WTC11 (cell line): ENCODE data around the gene SLC25A23. TPM values are rescaled to one million over a fixed set of nuclear protein-coding genes. Genes with fewer than 3 reads are reported as not detected.
A peak's percentile ranks its signal among the peaks of the same experiment; 100 is the strongest.

Experiments used
- ATAC-seq: fragments of 200-7000 bp; cut with Tn5 transposase; 2 replicates; pipeline ENCODE4 v1.10.0; 2021; ENCODE audit warnings: mild to moderate bottlenecking, moderate library complexity
- CTCF ChIA-PET: fragments of 300-600 bp; sonication (Branson Sonifier 250); formaldehyde crosslinking; loops from one replicate; lab custom pipeline; 2021; ENCODE audit warnings: antibody characterized with exemption; lab: Charles Lee
- POLR2A ChIA-PET: fragments of 350-600 bp; sonication (Branson Sonifier 250); formaldehyde crosslinking; loops from one replicate; lab custom pipeline; 2021; ENCODE audit warnings: antibody characterized with exemption; lab: Charles Lee
- DNase-seq: peaks from one replicate; pipeline ENCODE4 v3.0.0; 2021; ENCODE audit warnings: low spot score
- H3K27ac Mint-ChIP-seq: 2 replicates; pipeline ENCODE4 v1.8.0; 2021; ENCODE audit warnings: mixed read lengths
- H3K27me3 Mint-ChIP-seq: 2 replicates; pipeline ENCODE4 v1.8.0; 2021; ENCODE audit warnings: low read depth, mild to moderate bottlenecking, moderate library complexity, mixed read lengths
- H3K36me3 Mint-ChIP-seq: 2 replicates; pipeline ENCODE4 v1.8.0; 2021; ENCODE audit warnings: mixed read lengths
- H3K4me1 Mint-ChIP-seq: 2 replicates; pipeline ENCODE4 v1.8.0; 2022; ENCODE audit warnings: mixed read lengths
- H3K4me3 Mint-ChIP-seq: 2 replicates; pipeline ENCODE4 v1.8.0; 2021; ENCODE audit warnings: mild to moderate bottlenecking, moderate library complexity, mixed read lengths
- H3K9me3 Mint-ChIP-seq: 2 replicates; pipeline ENCODE4 v1.8.0; 2021; ENCODE audit warnings: mixed read lengths
- ATF1 ChIP-seq: sonication (generic); formaldehyde crosslinking; IDR thresholded peaks from 2 replicates; pipeline ENCODE4 v1.8.1; 2023; ENCODE audit warnings: mild to moderate bottlenecking, moderate library complexity, missing genetic modification reagents
- CBFB ChIP-seq: sonication (generic); formaldehyde crosslinking; IDR thresholded peaks from 2 replicates; pipeline ENCODE4 v1.8.1; 2022; ENCODE audit warnings: mild to moderate bottlenecking, low read depth, missing genetic modification reagents
- CREB1 ChIP-seq: sonication (generic); formaldehyde crosslinking; IDR thresholded peaks from 2 replicates; pipeline ENCODE4 v1.8.0; 2023; ENCODE audit warnings: mild to moderate bottlenecking, missing genetic modification reagents
- CREM ChIP-seq: sonication (generic); formaldehyde crosslinking; IDR thresholded peaks from 2 replicates; pipeline ENCODE4 v1.8.1; 2022; ENCODE audit warnings: mild to moderate bottlenecking, missing genetic modification reagents, moderate library complexity
- ELF4 ChIP-seq: sonication (generic); formaldehyde crosslinking; IDR thresholded peaks from 2 replicates; pipeline ENCODE4 v1.8.1; 2022; ENCODE audit warnings: low read depth, mild to moderate bottlenecking, moderate library complexity, missing genetic modification reagents
- EMX1 ChIP-seq: fragments of 250-450 bp; sonication (Bioruptor Pico); IDR thresholded peaks from 2 replicates; pipeline ENCODE4 v1.8.0; 2021; ENCODE audit warnings: mild to moderate bottlenecking
- FOXJ3 ChIP-seq: sonication (generic); formaldehyde crosslinking; IDR thresholded peaks from 2 replicates; pipeline ENCODE4 v1.9.0; 2021; ENCODE audit warnings: missing genetic modification reagents, mild to moderate bottlenecking, borderline replicate concordance
- IRF2 ChIP-seq: sonication (generic); formaldehyde crosslinking; IDR thresholded peaks from 2 replicates; pipeline ENCODE4 v1.8.0; 2022; ENCODE audit warnings: low read depth, missing genetic modification reagents, borderline replicate concordance
- KAT7 ChIP-seq: sonication (generic); formaldehyde crosslinking; IDR thresholded peaks from 2 replicates; pipeline ENCODE4 v1.8.1; 2023; ENCODE audit warnings: missing genetic modification reagents, mild to moderate bottlenecking, borderline replicate concordance
- NFATC4 ChIP-seq: fragments of 250-450 bp; sonication (Bioruptor Pico); IDR thresholded peaks from 2 replicates; pipeline ENCODE4 v1.9.0; 2021; ENCODE audit warnings: mild to moderate bottlenecking
- NFE2L1 ChIP-seq: sonication (generic); formaldehyde crosslinking; IDR thresholded peaks from 2 replicates; pipeline ENCODE4 v1.8.1; 2023; ENCODE audit warnings: missing genetic modification reagents
- NR1H2 ChIP-seq: sonication (generic); formaldehyde crosslinking; IDR thresholded peaks from 2 replicates; pipeline ENCODE4 v1.9.0; 2021; ENCODE audit warnings: mild to moderate bottlenecking, moderate library complexity, missing genetic modification reagents
- NR3C1 ChIP-seq: sonication (generic); formaldehyde crosslinking; conservative IDR thresholded peaks from 2 replicates; pipeline ENCODE4 v1.8.1; 2023; ENCODE audit warnings: low read depth, mild to moderate bottlenecking, missing genetic modification reagents
- RELA ChIP-seq: sonication (generic); formaldehyde crosslinking; IDR thresholded peaks from 2 replicates; pipeline ENCODE4 v1.8.1; 2022; ENCODE audit warnings: missing genetic modification reagents, mild to moderate bottlenecking, borderline replicate concordance
- TEAD4 ChIP-seq: sonication (generic); formaldehyde crosslinking; IDR thresholded peaks from 2 replicates; pipeline ENCODE4 v1.8.0; 2022; ENCODE audit warnings: mild to moderate bottlenecking, missing genetic modification reagents
- ZNF121 ChIP-seq: sonication (generic); formaldehyde crosslinking; IDR thresholded peaks from 2 replicates; pipeline ENCODE4 v1.8.0; 2023; ENCODE audit warnings: missing genetic modification reagents
- ZNF219 ChIP-seq: sonication (generic); formaldehyde crosslinking; IDR thresholded peaks from 2 replicates; pipeline ENCODE4 v1.8.0; 2023; ENCODE audit warnings: missing genetic modification reagents, mild to moderate bottlenecking, borderline replicate concordance
- ZNF317 ChIP-seq: sonication (generic); formaldehyde crosslinking; IDR thresholded peaks from 2 replicates; pipeline ENCODE4 v1.8.1; 2023; ENCODE audit warnings: low read depth, mild to moderate bottlenecking, moderate library complexity, missing genetic modification reagents, borderline replicate concordance
- ZNF423 ChIP-seq: fragments of 250-450 bp; sonication (Bioruptor Pico); IDR thresholded peaks from 2 replicates; pipeline ENCODE4 v2.1.2; 2022; ENCODE audit warnings: mild to moderate bottlenecking, moderate library complexity
- ZNF671 ChIP-seq: fragments of 250-450 bp; sonication (Bioruptor Pico); IDR thresholded peaks from 2 replicates; pipeline ENCODE4 v1.8.0; 2021; ENCODE audit warnings: mild to moderate bottlenecking
- total RNA-seq: library from RNA; stranded (reverse); gene quantifications from 3 replicates; pipeline ENCODE4 v1.2.3, GENCODE V29; 2021
- TF ChIP-seq, protein P1 (sequence below): sonication (generic); formaldehyde crosslinking; IDR thresholded peaks from 2 replicates; pipeline ENCODE4 v1.8.0; 2022; ENCODE audit warnings: mild to moderate bottlenecking, missing genetic modification reagents
- TF ChIP-seq, protein P2 (sequence below): fragments of 250-450 bp; sonication (Bioruptor Pico); IDR thresholded peaks from 2 replicates; pipeline ENCODE4 v1.8.0; 2021; ENCODE audit warnings: mild to moderate bottlenecking
- TF ChIP-seq, protein P3 (sequence below): sonication (generic); formaldehyde crosslinking; IDR thresholded peaks from 2 replicates; pipeline ENCODE4 v1.8.1; 2023; ENCODE audit warnings: mild to moderate bottlenecking, missing genetic modification reagents
- TF ChIP-seq, protein P4 (sequence below): fragments of 250-450 bp; sonication (Bioruptor Pico); IDR thresholded peaks from 2 replicates; pipeline ENCODE4 v2.1.2; 2022; ENCODE audit warnings: mild to moderate bottlenecking, moderate library complexity
- TF ChIP-seq, protein P5 (sequence below): sonication (generic); formaldehyde crosslinking; IDR thresholded peaks from 2 replicates; pipeline ENCODE4 v1.8.1; 2022; ENCODE audit warnings: mild to moderate bottlenecking, moderate library complexity, missing genetic modification reagents
- TF ChIP-seq, protein P6 (sequence below): sonication (generic); formaldehyde crosslinking; IDR thresholded peaks from 2 replicates; pipeline ENCODE4 v1.8.0; 2022; ENCODE audit warnings: mild to moderate bottlenecking, missing genetic modification reagents

Gene SLC25A23
- total RNA-seq, 1 experiment from 2014 or later, result 63.6 TPM

DNA sequence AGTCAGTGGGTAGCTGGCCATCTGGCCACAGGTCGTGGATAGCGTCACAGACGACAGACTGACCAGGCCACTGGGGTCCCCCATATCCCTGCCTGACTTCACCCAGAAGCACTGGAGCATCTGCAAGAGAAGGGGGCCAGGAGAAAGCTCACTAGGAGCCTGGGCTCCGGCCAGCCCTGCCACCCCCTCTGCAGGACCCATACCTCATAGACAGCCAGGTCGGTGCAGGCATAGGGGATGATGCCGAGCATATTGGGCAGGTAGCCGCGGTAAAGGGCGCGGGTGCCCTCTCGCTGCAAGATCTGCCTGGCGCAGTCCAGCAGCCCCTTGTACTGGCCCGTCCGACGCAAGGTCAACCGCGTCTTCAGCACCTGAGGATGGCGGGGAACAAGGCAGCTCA lies 32.5 kb downstream of the SLC25A23 start (continued):
- TF ChIP-seq, protein P1, sequence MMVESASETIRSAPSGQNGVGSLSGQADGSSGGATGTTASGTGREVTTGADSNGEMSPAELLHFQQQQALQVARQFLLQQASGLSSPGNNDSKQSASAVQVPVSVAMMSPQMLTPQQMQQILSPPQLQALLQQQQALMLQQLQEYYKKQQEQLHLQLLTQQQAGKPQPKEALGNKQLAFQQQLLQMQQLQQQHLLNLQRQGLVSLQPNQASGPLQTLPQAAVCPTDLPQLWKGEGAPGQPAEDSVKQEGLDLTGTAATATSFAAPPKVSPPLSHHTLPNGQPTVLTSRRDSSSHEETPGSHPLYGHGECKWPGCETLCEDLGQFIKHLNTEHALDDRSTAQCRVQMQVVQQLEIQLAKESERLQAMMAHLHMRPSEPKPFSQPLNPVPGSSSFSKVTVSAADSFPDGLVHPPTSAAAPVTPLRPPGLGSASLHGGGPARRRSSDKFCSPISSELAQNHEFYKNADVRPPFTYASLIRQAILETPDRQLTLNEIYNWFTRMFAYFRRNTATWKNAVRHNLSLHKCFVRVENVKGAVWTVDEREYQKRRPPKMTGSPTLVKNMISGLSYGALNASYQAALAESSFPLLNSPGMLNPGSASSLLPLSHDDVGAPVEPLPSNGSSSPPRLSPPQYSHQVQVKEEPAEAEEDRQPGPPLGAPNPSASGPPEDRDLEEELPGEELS, result no peak
- TF ChIP-seq NFATC4 (CRISPR knock-in tag), result no peak
- TF ChIP-seq KAT7 (CRISPR knock-in tag), result no peak
- no peak for TF ChIP-seq ZNF121 (CRISPR knock-in tag)
- TF ChIP-seq NR3C1 (CRISPR knock-in tag), result no peak
- TF ChIP-seq NFE2L1 (CRISPR knock-in tag), result no peak
- TF ChIP-seq CREM (CRISPR knock-in tag), result no peak
- TF ChIP-seq ATF1 (CRISPR knock-in tag), result no peak
- no peak for TF ChIP-seq CBFB (CRISPR knock-in tag)
- TF ChIP-seq, protein P2, sequence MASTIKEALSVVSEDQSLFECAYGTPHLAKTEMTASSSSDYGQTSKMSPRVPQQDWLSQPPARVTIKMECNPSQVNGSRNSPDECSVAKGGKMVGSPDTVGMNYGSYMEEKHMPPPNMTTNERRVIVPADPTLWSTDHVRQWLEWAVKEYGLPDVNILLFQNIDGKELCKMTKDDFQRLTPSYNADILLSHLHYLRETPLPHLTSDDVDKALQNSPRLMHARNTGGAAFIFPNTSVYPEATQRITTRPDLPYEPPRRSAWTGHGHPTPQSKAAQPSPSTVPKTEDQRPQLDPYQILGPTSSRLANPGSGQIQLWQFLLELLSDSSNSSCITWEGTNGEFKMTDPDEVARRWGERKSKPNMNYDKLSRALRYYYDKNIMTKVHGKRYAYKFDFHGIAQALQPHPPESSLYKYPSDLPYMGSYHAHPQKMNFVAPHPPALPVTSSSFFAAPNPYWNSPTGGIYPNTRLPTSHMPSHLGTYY (CRISPR knock-in tag), result no peak
- TF ChIP-seq ZNF317, result no peak
- no peak for TF ChIP-seq FOXJ3 (CRISPR knock-in tag)
- TF ChIP-seq, protein P3, sequence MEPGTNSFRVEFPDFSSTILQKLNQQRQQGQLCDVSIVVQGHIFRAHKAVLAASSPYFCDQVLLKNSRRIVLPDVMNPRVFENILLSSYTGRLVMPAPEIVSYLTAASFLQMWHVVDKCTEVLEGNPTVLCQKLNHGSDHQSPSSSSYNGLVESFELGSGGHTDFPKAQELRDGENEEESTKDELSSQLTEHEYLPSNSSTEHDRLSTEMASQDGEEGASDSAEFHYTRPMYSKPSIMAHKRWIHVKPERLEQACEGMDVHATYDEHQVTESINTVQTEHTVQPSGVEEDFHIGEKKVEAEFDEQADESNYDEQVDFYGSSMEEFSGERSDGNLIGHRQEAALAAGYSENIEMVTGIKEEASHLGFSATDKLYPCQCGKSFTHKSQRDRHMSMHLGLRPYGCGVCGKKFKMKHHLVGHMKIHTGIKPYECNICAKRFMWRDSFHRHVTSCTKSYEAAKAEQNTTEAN (CRISPR knock-in tag), result no peak

DNA sequence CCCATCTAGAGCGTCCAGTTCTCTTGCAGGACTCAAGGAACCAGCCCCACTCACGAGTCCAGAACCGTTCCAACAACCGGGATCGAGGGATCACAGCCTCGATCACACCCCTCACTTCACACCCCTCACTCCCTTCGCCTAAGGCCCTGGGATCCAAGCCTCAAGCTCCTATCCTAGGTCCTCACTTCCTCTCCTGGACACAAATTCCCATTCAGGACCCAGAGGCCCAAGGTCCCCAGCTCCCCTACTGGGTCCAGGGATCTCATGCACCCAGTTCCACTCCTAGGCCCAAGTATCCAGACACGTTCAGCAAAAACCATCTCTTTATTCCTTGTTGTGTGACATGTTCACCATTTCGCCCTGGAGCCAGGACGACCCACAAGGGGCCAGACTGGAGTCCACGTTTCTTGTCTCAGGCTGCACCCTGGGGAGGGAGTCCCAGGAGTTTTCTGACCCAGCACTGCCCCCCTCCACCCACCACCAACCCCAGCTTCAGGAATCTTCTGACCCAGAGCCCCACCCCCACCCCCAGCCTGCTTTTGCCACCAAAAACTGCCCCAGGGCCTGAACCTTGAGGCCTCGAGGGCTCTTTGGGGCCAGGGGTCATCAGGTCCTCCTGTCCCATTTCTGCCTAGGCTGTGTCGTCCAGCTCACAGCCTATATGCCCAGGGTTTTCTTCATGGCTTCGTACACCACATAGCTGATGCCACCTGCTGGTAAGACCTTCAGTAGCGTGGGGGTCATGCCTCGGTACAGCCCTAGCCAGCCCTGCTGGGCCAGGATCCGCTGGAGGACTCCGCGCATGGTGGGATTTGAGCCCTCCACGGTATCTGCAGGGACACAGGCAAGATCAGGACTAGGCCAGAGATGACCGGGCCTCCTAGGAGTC lies 33.6 kb downstream of the SLC25A23 start:
- Mint-ChIP-seq H3K27ac (0 out of 2 replicates have a peak overlapping the region, but pooled peaks have one; percentile 68), H3K27me3 (peaks cover 40% of the 10 kb centered on the region)
- POLR2A ChIA-PET, result interaction anchor here (1.4 kb wide), 1 partner anchor 14 kb away, joined by 4 read pairs; no protein-coding TSS in a partner anchor

DNA sequence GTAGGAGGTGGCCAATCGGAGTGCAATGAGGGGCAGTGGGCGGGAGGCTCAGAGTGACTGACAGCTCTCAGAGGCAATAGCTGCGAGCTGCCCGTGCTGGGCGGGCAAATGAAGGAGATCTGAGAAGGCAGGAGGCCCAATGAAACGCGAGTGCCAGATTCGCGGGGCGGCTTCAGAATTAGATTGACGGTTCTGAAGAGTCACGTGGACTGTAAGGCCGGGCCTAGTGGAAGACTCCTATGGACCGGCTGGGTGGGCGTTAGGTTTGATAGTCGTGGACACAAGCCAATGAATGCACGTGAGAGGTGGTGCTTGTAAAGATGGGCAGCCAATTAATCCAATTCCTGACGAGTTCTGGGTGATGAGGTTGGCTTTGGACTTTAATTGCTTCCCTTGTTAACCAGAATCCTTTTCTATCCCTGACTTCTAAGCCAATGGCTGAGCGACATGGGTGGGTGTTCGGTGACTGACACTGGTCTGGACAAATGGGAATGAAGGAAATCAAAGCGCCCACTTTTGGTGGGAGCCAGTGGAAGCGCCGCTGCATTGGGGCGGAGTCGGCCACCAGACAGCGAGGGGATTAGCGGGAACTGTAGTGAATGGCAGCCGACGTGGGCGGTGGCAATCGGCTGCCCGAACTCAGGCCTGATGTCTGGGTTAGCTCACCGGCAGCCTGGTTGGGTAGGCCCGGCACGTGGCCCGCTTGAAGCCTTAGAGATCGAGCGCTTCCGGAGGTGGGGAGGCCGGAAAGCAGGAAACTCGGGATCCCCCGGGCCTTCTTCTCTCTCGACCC lies 34.5 kb downstream of the SLC25A23 start:
- Mint-ChIP-seq H3K36me3 (peaks cover 28% of the 10 kb centered on the region), H3K27ac (peak overlapping the region; percentile 34; the same call in 1 of the 2 replicates)
- peak; percentile 48; the same call in 1 of the 2 replicates for TF ChIP-seq ZNF317
- TF ChIP-seq ZNF423, result no peak
- TF ChIP-seq IRF2 (CRISPR knock-in tag), result 0 out of 2 replicates have a peak, but pooled peaks have one; percentile 74
- TF ChIP-seq ELF4 (CRISPR knock-in tag), result peak; percentile 86; the same call in 1 of the 2 replicates
- peak; percentile 92 for TF ChIP-seq CREB1
- no peak for TF ChIP-seq EMX1 (CRISPR knock-in tag)
- TF ChIP-seq, protein P4, sequence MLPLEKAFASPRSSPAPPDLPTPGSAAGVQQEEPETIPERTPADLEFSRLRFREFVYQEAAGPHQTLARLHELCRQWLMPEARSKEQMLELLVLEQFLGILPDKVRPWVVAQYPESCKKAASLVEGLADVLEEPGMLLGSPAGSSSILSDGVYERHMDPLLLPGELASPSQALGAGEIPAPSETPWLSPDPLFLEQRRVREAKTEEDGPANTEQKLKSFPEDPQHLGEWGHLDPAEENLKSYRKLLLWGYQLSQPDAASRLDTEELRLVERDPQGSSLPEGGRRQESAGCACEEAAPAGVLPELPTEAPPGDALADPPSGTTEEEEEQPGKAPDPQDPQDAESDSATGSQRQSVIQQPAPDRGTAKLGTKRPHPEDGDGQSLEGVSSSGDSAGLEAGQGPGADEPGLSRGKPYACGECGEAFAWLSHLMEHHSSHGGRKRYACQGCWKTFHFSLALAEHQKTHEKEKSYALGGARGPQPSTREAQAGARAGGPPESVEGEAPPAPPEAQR (CRISPR knock-in tag), result no peak
- TF ChIP-seq, protein P5, sequence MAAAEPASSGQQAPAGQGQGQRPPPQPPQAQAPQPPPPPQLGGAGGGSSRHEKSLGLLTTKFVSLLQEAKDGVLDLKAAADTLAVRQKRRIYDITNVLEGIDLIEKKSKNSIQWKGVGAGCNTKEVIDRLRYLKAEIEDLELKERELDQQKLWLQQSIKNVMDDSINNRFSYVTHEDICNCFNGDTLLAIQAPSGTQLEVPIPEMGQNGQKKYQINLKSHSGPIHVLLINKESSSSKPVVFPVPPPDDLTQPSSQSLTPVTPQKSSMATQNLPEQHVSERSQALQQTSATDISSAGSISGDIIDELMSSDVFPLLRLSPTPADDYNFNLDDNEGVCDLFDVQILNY (CRISPR knock-in tag), result peak; percentile 87
- no peak for TF ChIP-seq ZNF671
- TF ChIP-seq NR1H2 (CRISPR knock-in tag), result peak; percentile 76; the same call in 1 of the 2 replicates

More for the DNA sequence above, 33.6 kb downstream of the SLC25A23 start:
- Mint-ChIP-seq H3K9me3 (peaks cover 6% of the 10 kb centered on the region), H3K36me3 (peaks cover 19% of the 10 kb centered on the region), H3K4me1 (peaks cover 14% of the 10 kb centered on the region), H3K4me3 (peak overlapping the region; percentile 52)
- ATAC-seq, result no peak
- no peak for DNase-seq
- TF ChIP-seq ZNF219 (CRISPR knock-in tag), result peak; percentile 15; the same call in 1 of the 2 replicates
- peak; percentile 11 for TF ChIP-seq TEAD4 (CRISPR knock-in tag)
- TF ChIP-seq RELA (CRISPR knock-in tag), result no peak; the same call in none of the 2 replicates
- TF ChIP-seq, protein P6, sequence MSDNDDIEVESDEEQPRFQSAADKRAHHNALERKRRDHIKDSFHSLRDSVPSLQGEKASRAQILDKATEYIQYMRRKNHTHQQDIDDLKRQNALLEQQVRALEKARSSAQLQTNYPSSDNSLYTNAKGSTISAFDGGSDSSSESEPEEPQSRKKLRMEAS (CRISPR knock-in tag), result peak; percentile 60; the same call in 1 of the 2 replicates
- CTCF ChIA-PET, result interaction anchor here (0.6 to 2.5 kb wide), 4 partner anchors 8 to 940 kb away, joined by 3 to 11 read pairs (median 4); partner anchors contain the start of gene ALKBH7

More for the DNA sequence above, 34.5 kb downstream of the SLC25A23 start:
- peak; percentile 88 for ATAC-seq
- ChIA-PET POLR2A (interaction anchor here (0.8 to 1.4 kb wide), 5 partner anchors 13 to 341 kb away, joined by 4 to 10 read pairs (median 4); partner anchors contain the start of genes ALKBH7 and GTF2F1), CTCF (interaction anchor here (0.6 to 2.5 kb wide), 11 partner anchors 8 to 439 kb away, joined by 3 to 11 read pairs (median 4); partner anchors contain the start of genes ALKBH7, DENND1C and SLC25A23)
- H3K27me3 Mint-ChIP-seq, result peaks cover 32% of the 10 kb centered on the region
- peaks cover 14% of the 10 kb centered on the region for H3K4me1 Mint-ChIP-seq
- H3K9me3 Mint-ChIP-seq, result peaks cover 6% of the 10 kb centered on the region
- DNase-seq, result peak; percentile 99
- H3K4me3 Mint-ChIP-seq, result peak overlapping the region; percentile 52
